ENCODE data around the gene SPG7. TPM values are rescaled to one million over a fixed set of nuclear protein-coding genes. Genes with fewer than 3 reads are reported as not detected.
A peak's percentile ranks its signal among the peaks of the same experiment; 100 is the strongest.

Gene SPG7
- total RNA-seq, 2 donors from 2014 or later = 88.6 to 188 TPM

GRCh38 chr16:89598199-89598598 is 90.0 kb downstream of the SPG7 start:
- DNase-seq (ENCODE audit: low spot score) (no peak), ATAC-seq (no peak)
- no peaks in the 10 kb centered on the region for H3K36me3 Mint-ChIP-seq
- H3K27ac Mint-ChIP-seq = no peak overlapping the region
- H3K27me3 Mint-ChIP-seq = peaks cover 0 to 3% of the 10 kb centered on the region in 2 donors
- H3K9me3 Mint-ChIP-seq = no peaks in the 10 kb centered on the region
- peaks cover 7 to 14% of the 10 kb centered on the region in 2 donors for H3K4me1 Mint-ChIP-seq (ENCODE audit: low read depth in 2 of 2)
- no peak overlapping the region for H3K4me3 Mint-ChIP-seq

GRCh38 chr16:89599451-89599858 is 91.3 kb downstream of the SPG7 start:
- no peaks in the 10 kb centered on the region for H3K36me3 Mint-ChIP-seq
- ATAC-seq = no peak
- DNase-seq (ENCODE audit: low spot score) = no peak
- H3K4me3 Mint-ChIP-seq = no peak overlapping the region
- no peaks in the 10 kb centered on the region for H3K9me3 Mint-ChIP-seq
- H3K27ac Mint-ChIP-seq = no peak overlapping the region
- H3K27me3 Mint-ChIP-seq = peaks cover 0 to 3% of the 10 kb centered on the region in 2 donors
- H3K4me1 Mint-ChIP-seq (ENCODE audit: low read depth in 2 of 2) = peaks cover 7 to 9% of the 10 kb centered on the region in 2 donors

- H3K4me1 Mint-ChIP-seq (ENCODE audit: low read depth in 2 of 2) = peaks cover 7 to 9% of the 10 kb centered on the region in 2 donors
- H3K27me3 Mint-ChIP-seq = peaks cover 0 to 3% of the 10 kb centered on the region in 2 donors
- no peak overlapping the region for H3K4me3 Mint-ChIP-seq
- no peaks in the 10 kb centered on the region for H3K9me3 Mint-ChIP-seq
- DNase-seq (ENCODE audit: low spot score) (no peak), ATAC-seq (no peak)
- no peaks in the 10 kb centered on the region for H3K36me3 Mint-ChIP-seq
- H3K27ac Mint-ChIP-seq = no peak overlapping the region
These were observed 91.7 kb downstream of the SPG7 start for GRCh38 chr16:89599902-89600301.

GRCh38 chr16:89600427-89600826 is 92.2 kb downstream of the SPG7 start:
- H3K27ac Mint-ChIP-seq = no peak overlapping the region
- H3K4me1 Mint-ChIP-seq (ENCODE audit: low read depth in 2 of 2) = peaks cover 7 to 9% of the 10 kb centered on the region in 2 donors
- DNase-seq (ENCODE audit: low spot score) = no peak
- no peak for ATAC-seq
- no peak overlapping the region for H3K4me3 Mint-ChIP-seq
- H3K36me3 Mint-ChIP-seq = no peaks in the 10 kb centered on the region
- peaks cover 0 to 3% of the 10 kb centered on the region in 2 donors for H3K27me3 Mint-ChIP-seq
- H3K9me3 Mint-ChIP-seq = no peaks in the 10 kb centered on the region

- Mint-ChIP-seq H3K36me3 (no peaks in the 10 kb centered on the region), H3K27me3 (peaks cover 0 to 3% of the 10 kb centered on the region in 2 donors), H3K4me1 (ENCODE audit: low read depth in 2 of 2) (peaks cover 7 to 9% of the 10 kb centered on the region in 2 donors), H3K9me3 (no peaks in the 10 kb centered on the region), H3K27ac (no peak overlapping the region), H3K4me3 (no peak overlapping the region)
- DNase-seq (ENCODE audit: low spot score) = no peak
- ATAC-seq = no peak
These were observed 92.8 kb downstream of the SPG7 start for GRCh38 chr16:89600956-89601355.

GRCh38 chr16:89601906-89602272 is 93.7 kb downstream of the SPG7 start:
- Mint-ChIP-seq H3K9me3 (no peaks in the 10 kb centered on the region), H3K4me1 (ENCODE audit: low read depth in 2 of 2) (peaks cover 7 to 9% of the 10 kb centered on the region in 2 donors), H3K4me3 (no peak overlapping the region), H3K36me3 (no peaks in the 10 kb centered on the region), H3K27me3 (peaks cover 0 to 3% of the 10 kb centered on the region in 2 donors), H3K27ac (no peak overlapping the region)
- DNase-seq (ENCODE audit: low spot score) (no peak), ATAC-seq (no peak)

- Mint-ChIP-seq H3K27ac (no peak overlapping the region), H3K36me3 (no peaks in the 10 kb centered on the region), H3K4me1 (ENCODE audit: low read depth in 2 of 2) (peaks cover 7 to 9% of the 10 kb centered on the region in 2 donors), H3K9me3 (no peaks in the 10 kb centered on the region), H3K4me3 (peak overlapping the region; percentile 12), H3K27me3 (peaks cover 0 to 3% of the 10 kb centered on the region in 2 donors)
- peak; percentile 75 for DNase-seq (ENCODE audit: low spot score)
- peak; percentile 86 to 92 for ATAC-seq
These were observed 94.2 kb downstream of the SPG7 start for GRCh38 chr16:89602273-89602951.

- Mint-ChIP-seq H3K4me1 (ENCODE audit: low read depth in 2 of 2) (peaks cover 7 to 9% of the 10 kb centered on the region in 2 donors), H3K4me3 (peak overlapping the region; percentile 12), H3K27me3 (peaks cover 0 to 3% of the 10 kb centered on the region in 2 donors), H3K36me3 (no peaks in the 10 kb centered on the region), H3K27ac (no peak overlapping the region), H3K9me3 (no peaks in the 10 kb centered on the region)
- DNase-seq (ENCODE audit: low spot score) (no peak), ATAC-seq (no peak)
These were observed 94.9 kb downstream of the SPG7 start for GRCh38 chr16:89602952-89603590.

- Mint-ChIP-seq H3K27ac (no peak overlapping the region), H3K4me3 (no peak overlapping the region), H3K27me3 (peaks cover 0 to 3% of the 10 kb centered on the region in 2 donors), H3K36me3 (no peaks in the 10 kb centered on the region), H3K4me1 (ENCODE audit: low read depth in 2 of 2) (peaks cover 7 to 9% of the 10 kb centered on the region in 2 donors), H3K9me3 (no peaks in the 10 kb centered on the region)
- no peak for DNase-seq (ENCODE audit: low spot score)
- no peak for ATAC-seq
These were observed 96.6 kb downstream of the SPG7 start for GRCh38 chr16:89604764-89605163.

GRCh38 chr16:89605186-89605970 is 97.2 kb downstream of the SPG7 start:
- Mint-ChIP-seq H3K4me3 (no peak overlapping the region), H3K27ac (no peak overlapping the region)
- no peak for ATAC-seq

GRCh38 chr16:89606006-89606405 is 97.8 kb downstream of the SPG7 start:
- ATAC-seq = no peak
- Mint-ChIP-seq H3K36me3 (no peaks in the 10 kb centered on the region), H3K27ac (no peak overlapping the region), H3K4me3 (no peak overlapping the region), H3K4me1 (ENCODE audit: low read depth in 2 of 2) (peaks cover 7 to 9% of the 10 kb centered on the region in 2 donors), H3K9me3 (no peaks in the 10 kb centered on the region), H3K27me3 (peaks cover 0 to 3% of the 10 kb centered on the region in 2 donors)
- no peak for DNase-seq (ENCODE audit: low spot score)

More at GRCh38 chr16:89605186-89605970, 97.2 kb downstream of the SPG7 start:
- Mint-ChIP-seq H3K36me3 (no peaks in the 10 kb centered on the region), H3K27me3 (peaks cover 0 to 3% of the 10 kb centered on the region in 2 donors), H3K9me3 (no peaks in the 10 kb centered on the region), H3K4me1 (ENCODE audit: low read depth in 2 of 2) (peaks cover 7 to 9% of the 10 kb centered on the region in 2 donors)
- DNase-seq (ENCODE audit: low spot score) = no peak
